Type B pancreatic cell (in vitro differentiated cells): ENCODE results near the gene FGF9. TPM values are rescaled to one million over a fixed set of nuclear protein-coding genes. Genes with fewer than 3 reads are reported as not detected.

Source experiments
- DNase-seq: peaks from one replicate; pipeline ENCODE4 v3.0.0; 2021; ENCODE audit warnings: mixed read lengths; ENCODE audit not compliant: unreplicated experiment; ENCODE audit errors: extremely low spot score
- H3K27ac Mint-ChIP-seq: 2 replicates; pipeline ENCODE4 v1.8.0; 2021; ENCODE audit warnings: mild to moderate bottlenecking, mixed read lengths
- H3K27me3 Mint-ChIP-seq: 2 replicates; pipeline ENCODE4 v1.8.0; 2021; ENCODE audit warnings: mixed read lengths
- H3K36me3 Mint-ChIP-seq: 2 replicates; pipeline ENCODE4 v1.8.0; 2021; ENCODE audit warnings: mixed read lengths
- H3K4me1 Mint-ChIP-seq: one replicate; pipeline ENCODE4 v1.8.0; 2021; ENCODE audit warnings: mixed read lengths; ENCODE audit not compliant: unreplicated experiment
- H3K4me3 Mint-ChIP-seq: 2 replicates; pipeline ENCODE4 v1.8.0; 2021; ENCODE audit warnings: mild to moderate bottlenecking, mixed read lengths
- H3K9me3 Mint-ChIP-seq: 2 replicates; pipeline ENCODE4 v1.8.0; 2021; ENCODE audit warnings: mixed read lengths
- total RNA-seq: library from RNA; stranded (reverse); gene quantifications from 2 replicates; pipeline ENCODE4 v1.2.1, GENCODE V29; 2021; ENCODE audit warnings: low replicate concordance
- TF ChIP-seq, protein P1 (sequence below): fragments of 200-600 bp; sonication (generic); conservative IDR thresholded peaks from 2 replicates; pipeline ENCODE4 v1.5.0; 2021; ENCODE audit warnings: antibody characterized with exemption, mild to moderate bottlenecking

Gene FGF9
- total RNA-seq, 1 donor from 2014 or later, result 7.6 TPM

DNA sequence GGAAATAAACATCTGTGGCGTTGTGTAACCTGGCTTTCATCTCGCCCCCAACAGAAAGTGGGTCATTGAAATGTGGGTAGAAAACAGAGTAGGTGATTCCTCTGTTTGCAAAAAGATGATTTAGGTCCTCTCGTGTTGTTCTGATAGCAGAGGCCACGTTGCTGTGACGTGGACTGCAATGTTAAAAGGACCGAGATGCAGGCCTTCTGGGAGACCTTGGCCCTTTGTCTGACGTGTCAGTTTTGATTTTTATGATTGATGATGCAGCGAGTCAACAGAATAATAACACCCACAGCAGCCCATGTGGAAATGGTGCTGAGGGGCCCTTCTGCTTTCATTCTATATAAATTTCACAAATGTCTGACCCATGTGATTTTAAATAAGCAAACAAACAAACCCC is 68.9 kb downstream of the FGF9 start:
- DNase-seq, result no peak
- no peak overlapping the region for H3K4me3 Mint-ChIP-seq
- H3K36me3 Mint-ChIP-seq, result no peaks in the 10 kb centered on the region
- no peaks in the 10 kb centered on the region for H3K9me3 Mint-ChIP-seq
- H3K4me1 Mint-ChIP-seq, result peaks cover 17% of the 10 kb centered on the region
- no peak overlapping the region for H3K27ac Mint-ChIP-seq
- TF ChIP-seq, protein P1, sequence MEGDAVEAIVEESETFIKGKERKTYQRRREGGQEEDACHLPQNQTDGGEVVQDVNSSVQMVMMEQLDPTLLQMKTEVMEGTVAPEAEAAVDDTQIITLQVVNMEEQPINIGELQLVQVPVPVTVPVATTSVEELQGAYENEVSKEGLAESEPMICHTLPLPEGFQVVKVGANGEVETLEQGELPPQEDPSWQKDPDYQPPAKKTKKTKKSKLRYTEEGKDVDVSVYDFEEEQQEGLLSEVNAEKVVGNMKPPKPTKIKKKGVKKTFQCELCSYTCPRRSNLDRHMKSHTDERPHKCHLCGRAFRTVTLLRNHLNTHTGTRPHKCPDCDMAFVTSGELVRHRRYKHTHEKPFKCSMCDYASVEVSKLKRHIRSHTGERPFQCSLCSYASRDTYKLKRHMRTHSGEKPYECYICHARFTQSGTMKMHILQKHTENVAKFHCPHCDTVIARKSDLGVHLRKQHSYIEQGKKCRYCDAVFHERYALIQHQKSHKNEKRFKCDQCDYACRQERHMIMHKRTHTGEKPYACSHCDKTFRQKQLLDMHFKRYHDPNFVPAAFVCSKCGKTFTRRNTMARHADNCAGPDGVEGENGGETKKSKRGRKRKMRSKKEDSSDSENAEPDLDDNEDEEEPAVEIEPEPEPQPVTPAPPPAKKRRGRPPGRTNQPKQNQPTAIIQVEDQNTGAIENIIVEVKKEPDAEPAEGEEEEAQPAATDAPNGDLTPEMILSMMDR, result no peak
- peaks cover 11% of the 10 kb centered on the region for H3K27me3 Mint-ChIP-seq

DNA sequence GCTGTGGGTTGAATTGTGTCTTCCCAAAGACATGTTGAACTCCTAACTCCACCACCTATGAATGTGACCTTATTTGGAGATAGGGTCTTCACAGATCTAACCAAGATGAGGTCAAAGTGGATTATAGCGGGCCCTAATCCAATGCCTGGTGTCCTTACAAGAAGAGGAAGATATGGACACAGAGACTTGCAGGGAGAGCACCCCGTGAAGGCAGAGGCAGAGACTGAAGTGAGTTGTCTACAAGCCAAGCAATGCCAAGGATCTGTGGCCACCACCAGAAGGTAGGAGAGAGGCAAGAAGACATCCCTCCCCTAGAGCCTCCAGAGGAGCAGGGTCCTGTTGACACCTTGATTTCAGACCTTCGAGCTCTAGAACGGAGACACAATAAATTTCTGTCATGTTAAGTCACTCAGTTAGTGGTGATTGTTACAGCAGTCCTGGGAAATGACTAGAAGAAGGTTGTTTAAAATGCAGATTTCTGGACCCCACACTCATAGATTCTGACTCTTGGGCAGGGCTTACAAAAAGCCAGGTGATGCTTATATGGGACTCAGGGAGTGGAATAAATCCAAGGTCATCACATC is 70.6 kb downstream of the FGF9 start:
- Mint-ChIP-seq H3K4me3 (no peak overlapping the region), H3K36me3 (no peaks in the 10 kb centered on the region), H3K9me3 (no peaks in the 10 kb centered on the region), H3K27me3 (peaks cover 7% of the 10 kb centered on the region), H3K27ac (no peak overlapping the region), H3K4me1 (peaks cover 8% of the 10 kb centered on the region)
- DNase-seq, result no peak
- TF ChIP-seq, protein P1, result no peak

DNA sequence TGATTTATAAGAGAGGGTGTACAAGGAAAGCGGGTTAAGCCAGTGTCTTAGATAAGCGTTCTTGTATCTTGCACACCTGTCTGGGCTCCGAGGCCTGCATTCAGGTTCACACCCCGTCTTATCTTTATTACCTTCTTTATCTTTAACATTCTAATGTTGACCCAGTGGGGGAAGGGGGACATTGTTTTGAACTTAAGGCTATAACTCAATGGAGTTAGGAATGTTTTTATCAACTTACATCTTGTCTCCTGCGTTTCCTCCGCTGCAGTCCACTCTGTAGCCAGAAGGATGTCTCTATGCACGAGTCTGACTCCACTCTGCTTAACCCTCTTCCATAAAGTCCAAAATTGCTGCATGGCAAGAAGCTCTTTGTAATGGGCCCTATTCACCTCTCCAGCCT is 71.2 kb downstream of the FGF9 start:
- no peaks in the 10 kb centered on the region for H3K9me3 Mint-ChIP-seq
- no peaks in the 10 kb centered on the region for H3K36me3 Mint-ChIP-seq
- no peak for DNase-seq
- peaks cover 7% of the 10 kb centered on the region for H3K4me1 Mint-ChIP-seq
- TF ChIP-seq, protein P1, result no peak
- no peak overlapping the region for H3K27ac Mint-ChIP-seq
- peaks cover 7% of the 10 kb centered on the region for H3K27me3 Mint-ChIP-seq
- H3K4me3 Mint-ChIP-seq, result no peak overlapping the region

DNA sequence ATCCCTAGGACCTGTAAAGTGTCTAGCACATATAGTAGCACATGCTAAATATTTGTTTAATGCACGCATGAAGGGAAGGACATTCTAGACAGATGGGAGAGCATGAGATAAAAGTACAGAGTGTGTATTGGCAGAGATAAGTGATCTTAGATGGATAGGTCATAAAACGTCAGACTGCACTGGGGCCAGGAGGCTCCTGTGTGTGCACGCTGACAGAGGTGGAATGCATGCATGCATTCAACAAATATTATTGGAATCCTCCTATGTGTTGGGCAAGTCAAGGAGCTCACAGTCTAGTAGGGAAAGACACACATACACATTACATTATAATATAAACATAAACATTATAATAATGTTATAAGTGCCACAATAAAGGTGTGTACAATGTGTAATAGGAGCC is 73.3 kb downstream of the FGF9 start:
- H3K36me3 Mint-ChIP-seq, result no peaks in the 10 kb centered on the region
- H3K27ac Mint-ChIP-seq, result no peak overlapping the region
- no peaks in the 10 kb centered on the region for H3K9me3 Mint-ChIP-seq
- H3K27me3 Mint-ChIP-seq, result peaks cover under 1% of the 10 kb centered on the region
- H3K4me1 Mint-ChIP-seq, result peaks cover 14% of the 10 kb centered on the region
- H3K4me3 Mint-ChIP-seq, result no peak overlapping the region
- TF ChIP-seq, protein P1, result no peak
- no peak for DNase-seq

DNA sequence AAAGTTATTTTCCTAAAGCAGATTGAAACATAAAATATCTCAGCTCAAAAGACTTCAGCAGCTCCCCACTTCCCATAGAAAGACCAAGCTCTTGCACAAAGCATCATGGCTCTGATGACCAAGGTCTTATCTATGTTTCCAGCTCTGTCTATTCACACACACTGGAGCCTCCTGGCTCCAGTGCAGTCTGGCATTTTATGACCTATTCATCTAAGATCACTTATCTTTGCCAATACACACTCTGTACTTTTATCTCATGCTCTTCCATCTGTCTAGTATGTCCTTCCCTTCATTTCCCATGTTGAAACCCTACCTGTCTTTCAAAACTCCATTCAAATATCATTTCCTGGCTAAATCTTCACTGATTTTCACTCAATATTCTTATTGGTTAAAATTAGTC is 74.4 kb downstream of the FGF9 start:
- TF ChIP-seq, protein P1, result no peak
- peaks cover 7% of the 10 kb centered on the region for H3K4me1 Mint-ChIP-seq
- no peaks in the 10 kb centered on the region for H3K27me3 Mint-ChIP-seq
- H3K27ac Mint-ChIP-seq, result no peak overlapping the region
- H3K36me3 Mint-ChIP-seq, result no peaks in the 10 kb centered on the region
- no peak for DNase-seq
- H3K9me3 Mint-ChIP-seq, result peaks cover 4% of the 10 kb centered on the region
- H3K4me3 Mint-ChIP-seq, result no peak overlapping the region

DNA sequence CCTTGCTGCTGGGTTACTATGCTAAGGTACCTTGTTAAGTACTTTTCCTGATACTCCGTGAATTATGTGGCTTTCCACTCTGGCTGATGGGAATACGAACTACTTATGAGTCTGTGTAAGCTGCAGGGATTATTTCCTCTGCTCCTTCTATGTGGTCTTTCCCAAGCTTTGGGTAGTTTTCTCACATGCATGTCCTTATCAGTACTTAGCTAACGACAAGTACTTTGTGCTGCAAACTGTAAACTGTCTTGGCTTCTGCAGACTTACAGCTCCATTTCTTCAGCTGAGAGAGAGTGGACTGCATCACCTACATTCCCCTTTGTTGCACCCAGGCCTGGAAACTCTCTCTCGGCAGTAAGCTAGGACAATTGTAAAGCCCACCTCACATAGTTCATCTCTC is 76.6 kb downstream of the FGF9 start:
- TF ChIP-seq, protein P1, result no peak
- no peak for DNase-seq
- H3K36me3 Mint-ChIP-seq, result no peaks in the 10 kb centered on the region
- H3K9me3 Mint-ChIP-seq, result peaks cover 4% of the 10 kb centered on the region
- peaks cover 7% of the 10 kb centered on the region for H3K4me1 Mint-ChIP-seq
- peak overlapping the region; percentile 67 for H3K27ac Mint-ChIP-seq
- no peaks in the 10 kb centered on the region for H3K27me3 Mint-ChIP-seq
- H3K4me3 Mint-ChIP-seq, result no peak overlapping the region
